GM18868 (cell line): ENCODE measurements around the gene ARHGAP6.
"Not testable (repeated sequence)": the region's sequence is repeated elsewhere in the genome, so short reads cannot be mapped to it uniquely, and the experiment has no call there.

Experiments used
- ATAC-seq: cut with Tn5 transposase; IDR thresholded peaks from one replicate; pipeline ENCODE4 v1.9.1; 2021; ENCODE audit warnings: mild to moderate bottlenecking, moderate library complexity; ENCODE audit not compliant: unreplicated experiment

The ARHGAP6 gene

GRCh38 chrX:11363825-11364224, 301.9 kb downstream of the ARHGAP6 start:
- ATAC-seq, result not testable (repeated sequence)

- peak; percentile 97 for ATAC-seq
Observed at GRCh38 chrX:11363069-11363594, 302.6 kb downstream of the ARHGAP6 start.

GRCh38 chrX:11361666-11362065, 304.1 kb downstream of the ARHGAP6 start:
- not testable (repeated sequence) for ATAC-seq

DNA sequence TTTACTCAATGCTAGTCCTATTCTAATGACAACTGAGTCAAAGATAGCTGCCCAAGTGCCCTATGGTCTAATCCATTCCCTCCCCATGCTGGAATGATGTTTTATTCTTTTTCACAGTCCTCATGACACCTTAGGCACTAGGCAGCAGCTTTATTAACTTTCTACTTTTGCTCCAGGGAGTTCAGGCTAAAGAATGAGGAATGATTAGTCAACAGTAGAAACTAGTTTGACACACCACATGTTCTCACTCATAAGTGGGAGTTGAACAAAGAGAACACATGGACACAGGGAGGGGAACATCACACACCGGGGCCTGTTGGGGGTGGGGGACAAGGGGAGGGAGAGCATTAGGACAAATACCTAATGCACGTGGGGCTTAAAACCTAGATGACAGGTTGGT, 309.8 kb downstream of the ARHGAP6 start:
- ATAC-seq, result not testable (repeated sequence)

DNA sequence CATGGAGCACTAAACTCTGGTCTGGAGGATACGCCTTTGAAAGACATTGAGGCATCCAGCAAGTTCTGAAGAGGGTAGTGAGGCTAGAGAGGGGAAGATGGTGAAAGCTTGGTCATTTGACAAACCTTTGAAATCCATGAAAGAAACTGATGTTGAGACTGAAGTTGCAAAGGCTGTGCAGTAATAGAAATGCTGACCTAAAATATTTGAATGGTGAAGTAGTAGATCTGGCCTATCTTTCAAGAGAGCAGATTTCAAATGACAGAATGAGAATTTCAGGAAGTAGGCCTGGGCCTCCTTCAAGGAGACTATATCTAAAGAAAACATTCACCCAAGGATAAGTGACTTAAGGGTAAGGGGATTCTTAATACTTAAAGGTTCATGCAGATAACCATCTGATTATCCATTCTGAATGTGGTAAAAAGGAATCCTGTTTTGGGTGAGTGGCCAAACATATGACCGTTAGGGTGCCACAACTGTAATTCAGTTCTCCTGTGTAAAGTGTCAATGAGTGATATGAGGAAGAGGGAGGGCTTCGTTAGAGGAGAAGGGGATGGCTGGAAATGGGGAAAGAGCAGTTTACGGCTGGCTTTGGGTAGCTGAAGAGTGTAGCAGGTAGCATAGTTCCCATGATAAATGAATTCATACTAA, 310.3 kb downstream of the ARHGAP6 start:
- ATAC-seq, result no peak

- ATAC-seq, result no peak
Observed at GRCh38 chrX:11352296-11352741, 313.4 kb downstream of the ARHGAP6 start.

DNA sequence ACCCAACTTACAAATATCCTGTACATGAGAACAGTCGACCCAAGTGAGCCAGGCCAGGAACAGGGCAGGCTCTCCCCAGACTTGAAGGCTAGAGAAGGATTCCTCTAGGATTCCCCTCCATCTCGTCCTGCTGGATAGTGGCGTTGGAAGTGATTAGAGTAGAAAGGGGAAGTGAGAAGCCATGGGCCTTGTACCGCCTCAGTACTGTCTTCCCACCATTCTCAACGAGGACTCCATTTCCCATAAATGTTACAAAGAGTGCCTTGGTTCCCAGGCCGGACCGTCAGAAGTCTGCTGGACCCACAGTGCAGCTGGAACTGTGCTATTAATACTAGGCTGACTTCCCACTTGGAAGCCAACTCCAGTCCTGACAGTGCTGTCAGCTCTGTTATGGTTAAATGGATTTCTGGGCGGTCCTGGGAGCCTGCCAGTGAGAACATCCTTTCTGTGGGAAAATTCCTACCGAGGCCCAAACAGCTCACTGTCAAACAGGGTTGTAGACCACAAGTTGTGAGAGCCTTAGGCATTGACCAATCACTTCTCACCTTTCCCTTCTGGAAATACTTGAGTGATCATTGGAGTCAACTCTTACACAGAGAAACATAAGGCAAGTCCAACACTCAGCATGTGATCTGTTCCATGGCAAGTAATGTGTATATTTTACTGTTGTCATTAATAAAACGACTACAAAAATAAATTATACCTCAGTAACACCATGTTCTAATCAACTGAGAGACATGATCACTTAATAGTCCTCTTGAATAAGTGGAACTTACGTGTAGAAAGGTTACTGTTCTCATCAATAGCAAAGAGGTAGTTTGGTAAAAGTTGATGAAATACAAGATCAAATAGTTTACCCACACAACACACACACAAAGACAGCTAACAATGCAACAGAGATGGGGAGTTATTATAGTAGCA, 314.1 kb downstream of the ARHGAP6 start:
- ATAC-seq, result peak; percentile 36

GRCh38 chrX:11349661-11350337, 315.9 kb downstream of the ARHGAP6 start:
- no peak for ATAC-seq

GRCh38 chrX:11349020-11349419, 316.7 kb downstream of the ARHGAP6 start:
- no peak for ATAC-seq

- ATAC-seq, result no peak
Observed at GRCh38 chrX:11347300-11347699, 318.4 kb downstream of the ARHGAP6 start.

- ATAC-seq, result no peak
Observed at GRCh38 chrX:11346121-11346682, 319.5 kb downstream of the ARHGAP6 start.

DNA sequence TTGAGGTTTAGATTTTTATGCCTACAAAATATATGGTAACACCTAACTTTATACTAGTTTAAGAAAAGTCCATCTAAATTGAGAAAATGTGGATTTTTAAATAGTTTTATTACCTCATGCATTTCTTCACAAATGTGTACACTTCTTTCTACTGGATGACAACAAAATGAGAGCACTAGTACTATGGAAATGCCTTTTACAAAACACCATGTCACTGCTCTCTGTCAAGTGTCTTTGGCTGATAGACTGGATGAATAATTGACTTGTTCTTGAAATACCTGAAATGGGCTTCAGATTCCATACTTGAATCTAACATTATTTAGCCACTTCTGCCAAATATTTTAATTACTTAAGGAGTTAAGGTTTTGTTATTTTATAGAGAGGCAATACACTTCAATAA, 323.0 kb downstream of the ARHGAP6 start:
- no peak for ATAC-seq

DNA sequence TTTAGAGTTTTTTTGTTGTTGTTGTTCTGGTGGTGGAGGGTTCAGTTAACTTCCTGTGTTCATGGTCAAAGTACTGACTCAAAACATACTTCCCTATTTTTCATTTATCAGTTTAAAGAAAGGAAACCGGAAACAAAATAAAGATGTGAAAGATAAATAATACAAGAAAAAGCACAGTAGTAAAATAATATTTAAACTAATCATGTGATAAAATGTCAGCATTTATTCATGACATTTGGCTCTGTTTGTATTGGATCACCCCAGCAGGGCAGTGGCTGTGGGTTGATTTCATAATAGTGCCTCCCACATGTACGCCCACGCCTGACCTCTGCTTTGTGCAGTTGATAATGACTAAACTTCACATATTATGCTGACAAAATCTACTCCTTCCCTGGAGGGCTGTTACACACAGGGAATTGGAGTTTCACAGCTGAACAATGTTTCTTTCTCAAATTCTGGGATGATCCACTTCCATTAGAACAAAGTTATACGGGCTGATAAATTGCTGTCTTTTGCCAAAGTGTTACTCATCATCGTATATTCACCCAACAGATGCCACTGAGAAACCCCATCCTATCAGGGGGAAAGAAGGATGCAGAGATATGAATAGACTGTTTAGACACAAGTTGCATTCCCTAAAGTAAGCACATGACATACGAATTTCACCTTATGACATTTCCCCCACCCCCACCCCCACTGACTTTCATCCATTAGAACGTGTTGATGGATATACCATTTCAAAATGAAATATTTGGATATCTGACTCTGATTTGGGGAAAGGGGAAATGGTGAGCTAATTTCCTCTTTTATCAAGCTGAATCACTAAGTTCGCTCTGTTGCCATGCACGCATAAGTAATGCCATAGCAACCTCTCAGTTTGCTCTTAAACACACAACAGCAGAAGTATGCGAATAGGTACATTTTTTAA, 324.2 kb downstream of the ARHGAP6 start:
- ATAC-seq, result peak; percentile 92

DNA sequence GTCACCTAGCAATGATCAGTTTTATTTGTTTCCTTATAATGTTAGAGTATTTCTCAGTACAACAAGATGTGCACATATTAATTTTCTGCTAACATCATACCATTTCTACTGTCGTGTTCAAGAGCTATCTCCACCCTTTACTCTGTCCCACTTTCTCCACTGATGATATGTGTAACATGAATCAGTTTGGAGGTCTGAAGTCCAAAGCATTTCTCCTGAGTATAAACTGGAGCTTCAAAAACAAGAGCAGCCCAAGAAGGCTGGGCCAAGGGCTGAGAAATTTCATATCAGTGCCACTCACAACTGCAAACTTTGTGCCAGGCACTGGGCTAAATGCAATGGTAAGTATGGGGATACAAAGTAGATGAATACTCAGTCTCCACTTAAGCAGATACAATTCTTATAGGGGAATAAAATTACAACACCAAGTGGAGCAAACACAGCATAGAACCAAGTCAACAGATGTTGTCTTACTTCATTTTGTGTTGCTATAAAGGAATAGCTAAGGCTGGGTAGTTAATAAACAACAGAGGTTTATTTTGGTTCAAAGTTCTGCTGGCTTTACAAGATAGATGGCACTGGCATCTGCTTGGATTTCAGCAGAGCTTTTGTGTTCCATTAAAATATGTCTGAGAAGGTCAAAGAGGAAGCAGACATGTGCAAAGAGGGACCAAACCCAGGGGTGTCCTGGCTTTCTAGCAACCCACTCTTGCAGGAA, 328.3 kb downstream of the ARHGAP6 start:
- ATAC-seq, result no peak

DNA sequence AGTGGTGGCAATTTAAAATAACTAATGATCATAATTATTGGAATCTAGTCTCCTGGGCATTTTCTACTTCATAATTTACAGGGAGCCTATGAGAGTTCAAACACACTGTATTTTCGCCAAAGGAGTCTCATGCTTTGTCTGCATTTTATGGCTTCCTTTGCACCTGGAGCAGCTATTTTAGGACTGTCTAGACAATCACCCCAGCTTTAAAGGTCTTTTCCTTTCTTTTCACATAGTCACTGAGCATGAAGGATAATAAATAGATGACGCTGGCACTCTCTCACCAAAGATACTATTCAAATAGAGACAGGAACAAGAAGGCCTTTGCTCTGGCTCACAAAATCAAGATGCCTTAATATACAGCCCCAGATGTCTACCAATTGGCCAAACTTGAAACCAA, 329.5 kb downstream of the ARHGAP6 start:
- no peak for ATAC-seq

DNA sequence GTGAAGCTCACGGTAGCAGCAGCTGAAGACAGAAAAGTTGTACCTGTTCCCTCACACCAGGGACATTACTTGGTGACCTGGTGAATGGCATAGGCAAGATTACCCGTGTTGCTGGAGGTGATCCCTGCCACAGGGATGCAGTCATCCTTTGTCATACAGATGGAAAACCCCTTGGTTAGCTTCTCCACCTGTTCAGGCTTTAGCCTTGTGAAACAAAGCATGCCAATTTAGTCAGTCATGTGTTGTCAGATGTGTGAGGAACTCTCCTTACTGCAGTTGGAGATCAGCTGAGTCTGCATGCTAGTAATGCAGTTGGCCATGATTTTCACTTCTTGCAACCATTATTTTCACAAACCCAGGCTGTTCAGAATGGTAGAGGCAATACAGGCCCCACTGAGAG, 331.6 kb downstream of the ARHGAP6 start:
- ATAC-seq, result no peak

- no peak for ATAC-seq
Observed at GRCh38 chrX:11331788-11332187, 333.9 kb downstream of the ARHGAP6 start.

GRCh38 chrX:11329021-11329420, 336.7 kb downstream of the ARHGAP6 start:
- no peak for ATAC-seq

GRCh38 chrX:11328134-11328533, 337.6 kb downstream of the ARHGAP6 start:
- no peak for ATAC-seq
